Stomach (tissue), 9 donors: ENCODE measurements around the gene ALKBH8. TPM values are rescaled to one million over a fixed set of nuclear protein-coding genes. Genes with fewer than 3 reads are reported as not detected.
"Not testable (repeated sequence)": the region's sequence is repeated elsewhere in the genome, so short reads cannot be mapped to it uniquely, and the experiment has no call there.

Source experiments
- DNase-seq, 2 donors: peaks; one replicate each; pipeline versions ENCODE4 v3.0.0 to v3.0.0-alpha.2; 2013 to 2019
- H3K27ac ChIP-seq, 5 donors: fragments of 200-600 bp in 4 of 5; sonication (generic) in 4 of 5; one replicate each; pipeline ENCODE4 v1.5.1; 2013 to 2019; ENCODE audit warnings: mild to moderate bottlenecking in 1 of 5, moderate library complexity in 1 of 5
- H3K27me3 ChIP-seq, 3 donors: fragments of 200-600 bp; sonication (generic); one replicate each; pipeline ENCODE4 v1.5.1; 2017 to 2019; ENCODE audit warnings: mixed run types in 1 of 3
- H3K36me3 ChIP-seq, 4 donors: fragments of 200-600 bp; sonication (generic); 1 replicate in 3 of 4; 2 replicates in 1 of 4; pipeline ENCODE4 v1.5.1; 2016 to 2019
- H3K4me1 ChIP-seq, 4 donors: fragments of 200-600 bp; sonication (generic); one replicate each; pipeline ENCODE4 v1.5.1; 2016 to 2019
- H3K4me3 ChIP-seq, 4 donors: fragments of 200-600 bp; sonication (generic) in 3 of 4; one replicate each; pipeline ENCODE4 v1.5.1; 2016 to 2019; ENCODE audit warnings: mild to moderate bottlenecking in 1 of 4
- H3K9me3 ChIP-seq, 4 donors: fragments of 200-600 bp; sonication (generic); one replicate each; pipeline ENCODE4 v1.5.1; 2016 to 2019
- CTCF ChIP-seq, 7 experiments: fragments of 450-650 bp in 4 of 7; fragments of 200-600 bp in 3 of 7; sonication (generic) in 3 of 7; IDR thresholded peaks; one replicate each; pipeline ENCODE4 v1.5.1; 2016 to 2019; ENCODE audit warnings: antibody characterized with exemption in 7 of 7, control low read depth in 2 of 7, mild to moderate bottlenecking in 1 of 7
- EP300 ChIP-seq: sonication (generic); formaldehyde crosslinking; IDR thresholded peaks from one replicate; pipeline ENCODE4 v1.6.1; 2017; ENCODE audit warnings: antibody characterized with exemption
- POLR2A ChIP-seq, 4 donors: fragments of 450-650 bp; IDR thresholded peaks; one replicate each; pipeline ENCODE4 v1.6.1; 2016; ENCODE audit warnings: antibody characterized with exemption in 4 of 4, control low read depth in 2 of 4, mild to moderate bottlenecking in 1 of 4, moderate library complexity in 1 of 4
- POLR2AphosphoS5 ChIP-seq, 3 donors: sonication (generic); formaldehyde crosslinking; IDR thresholded peaks; one replicate each; pipeline ENCODE4 v1.6.1; 2016; ENCODE audit warnings: antibody characterized with exemption in 3 of 3
- WGBS, 5 donors: extraction: QIAGEN DNeasy Blood & Tissue Kit in 3 of 5; methylation state at CpG; one replicate each; pipeline versions ENCODE4 v1.1.5 to v1.1.7; 2013 to 2018; 5-methylcytosine and 5-hydroxymethylcytosine counted together
- intact Hi-C: fragments of 100-400 bp; cut with DNase I; formaldehyde crosslinking; loops from one replicate; pipeline ENCODE4 v1.15.1; 2023; ENCODE audit warnings: low total_unique reads
- polyA plus RNA-seq, 3 donors: library from polyadenylated mRNA; stranded (reverse); fragments of 200-250 nt; gene quantifications; one replicate each; pipeline ENCODE4 v1.2.3, GENCODE V29; 2013
- total RNA-seq, 5 donors: library from RNA; depleted of rRNA; stranded (reverse); fragments of >200 nt; gene quantifications; one replicate each; pipeline versions ENCODE4 v1.1.0 to v1.2.3, GENCODE V29; 2014 to 2016
- donor health status: healthy with polysubstance abuse.
- donor health status: Bipolar disorder and iron deficiency.
- donor health status: healthy.

The ALKBH8 gene
- total and polyA plus RNA-seq, 8 donors, result 0.87 to 28.0 (median 4.1) TPM

DNA sequence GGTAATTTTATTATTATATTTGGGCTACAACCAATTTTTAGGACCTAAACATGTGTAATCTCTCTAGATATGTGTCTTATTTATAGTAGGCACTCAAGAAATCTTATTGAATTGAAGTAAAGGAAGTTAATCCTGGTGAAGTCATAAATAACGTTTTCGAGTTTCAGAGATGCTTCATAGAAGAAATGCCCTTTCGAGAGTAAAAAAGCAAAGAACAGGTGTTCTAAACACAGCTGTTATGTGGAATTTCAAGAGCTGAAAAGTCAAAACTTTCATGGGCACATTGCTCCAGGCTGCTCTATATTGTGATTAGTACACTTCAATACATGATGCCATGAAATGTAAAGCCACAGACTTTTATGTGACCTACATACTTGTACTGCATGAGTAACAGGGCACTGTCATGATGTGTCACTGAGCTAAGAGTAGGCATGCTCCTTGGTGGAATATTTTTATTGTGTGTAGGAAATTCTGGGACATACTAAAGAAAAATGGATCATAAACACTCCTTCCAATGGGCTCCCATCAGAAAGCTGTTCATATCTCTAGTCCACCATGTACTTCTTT lies 18.2 kb upstream of the ALKBH8 start:
- no peak overlapping the region for H3K27ac ChIP-seq
- 71 to 85% (median 78%) methylated on average over 3 of the region's 3 CpGs for WGBS, 5 donors
- H3K4me3 ChIP-seq, result no peak overlapping the region
- TF ChIP-seq POLR2A (IDR thresholded peaks at IDR 0.05) (no peak), EP300 (no peak), CTCF (IDR thresholded peaks at IDR 0.05) (no peak), POLR2AphosphoS5 (IDR thresholded peaks at IDR 0.05) (no peak)
- H3K9me3 ChIP-seq, result no peaks in the 10 kb centered on the region
- no peak for DNase-seq
- H3K36me3 ChIP-seq, result no peaks in the 10 kb centered on the region
- no peaks in the 10 kb centered on the region for H3K4me1 ChIP-seq
- intact Hi-C loops, result no loop called here
- H3K27me3 ChIP-seq, result peaks cover 0 to 29% (median 14%) of the 10 kb centered on the region in 3 donors

DNA sequence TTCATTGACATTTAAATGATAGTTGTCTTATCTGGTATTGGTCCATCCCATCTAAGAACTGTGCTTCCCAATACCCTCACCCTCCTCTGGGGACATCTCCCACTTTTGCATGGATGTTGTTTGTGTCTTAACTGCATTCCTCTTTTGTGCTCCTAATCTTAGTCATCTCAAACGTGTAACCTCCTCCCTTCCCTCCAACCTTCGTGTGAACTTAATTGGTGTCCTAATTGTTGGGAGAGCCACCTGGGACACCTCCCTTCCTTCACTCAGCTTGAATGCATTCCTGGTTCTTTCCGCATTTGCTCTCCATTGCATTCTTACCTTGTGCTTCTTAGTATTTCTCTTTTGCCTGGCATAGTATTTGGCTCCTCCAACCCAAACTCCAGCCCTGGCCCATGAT lies 15.6 kb upstream of the ALKBH8 start:
- intact Hi-C loops, result no loop called here
- no peak overlapping the region for H3K4me3 ChIP-seq
- no peaks in the 10 kb centered on the region for H3K4me1 ChIP-seq
- WGBS, 5 donors, result 39 to 47% (median 41%) methylated on average over 3 of the region's 3 CpGs
- H3K27me3 ChIP-seq, result peaks cover 0 to 5% (median 2%) of the 10 kb centered on the region in 3 donors
- TF ChIP-seq POLR2A (IDR thresholded peaks at IDR 0.05) (no peak), EP300 (no peak), CTCF (IDR thresholded peaks at IDR 0.05) (no peak), POLR2AphosphoS5 (IDR thresholded peaks at IDR 0.05) (no peak)
- H3K9me3 ChIP-seq, result no peaks in the 10 kb centered on the region
- no peak for DNase-seq
- no peaks in the 10 kb centered on the region for H3K36me3 ChIP-seq
- no peak overlapping the region for H3K27ac ChIP-seq

GRCh38 chr11:107579169-107579568 lies 13.6 kb upstream of the ALKBH8 start:
- DNase-seq, intact Hi-C loops, H3K4me1 ChIP-seq, H3K36me3 ChIP-seq, H3K4me3 ChIP-seq, H3K27ac ChIP-seq, H3K9me3 ChIP-seq, H3K27me3 ChIP-seq: not testable (repeated sequence)
- 88 to 99% (median 97%) methylated on average over 2 of the region's 2 CpGs for WGBS, 5 donors

DNA sequence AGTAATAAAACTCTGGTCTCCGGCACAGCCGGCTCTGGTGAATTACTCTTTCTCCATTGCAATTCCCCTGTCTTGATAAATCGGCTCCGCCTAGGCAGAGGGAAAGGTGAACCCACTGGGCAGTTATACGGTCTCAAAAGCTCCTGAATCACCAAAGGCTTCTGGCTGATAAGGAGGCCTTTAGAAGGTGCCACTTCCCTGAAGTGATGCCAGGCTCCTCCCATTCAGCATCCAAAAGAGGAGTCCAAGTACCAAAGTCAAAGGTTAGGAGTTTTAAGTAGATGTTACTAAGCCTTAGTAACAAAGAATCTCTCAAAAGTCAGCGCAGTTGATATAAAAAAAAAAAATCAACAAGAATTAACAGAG lies 11.8 kb upstream of the ALKBH8 start:
- DNase-seq, result no peak
- TF ChIP-seq EP300, result no peak
- no peak for TF ChIP-seq POLR2A (IDR thresholded peaks at IDR 0.05)
- Histone ChIP-seq H3K27me3 (peaks cover 0 to 8% (median 0%) of the 10 kb centered on the region in 3 donors), H3K9me3 (no peaks in the 10 kb centered on the region), H3K36me3 (no peaks in the 10 kb centered on the region), H3K4me3 (no peak overlapping the region), H3K4me1 (no peaks in the 10 kb centered on the region), H3K27ac (no peak overlapping the region)
- intact Hi-C loops, result no loop called here
- WGBS, 5 donors, result 36 to 64% (median 43%) methylated on average over 6 of the region's 6 CpGs

- H3K27ac ChIP-seq, H3K27me3 ChIP-seq, H3K4me1 ChIP-seq, H3K9me3 ChIP-seq, H3K4me3 ChIP-seq, intact Hi-C loops, H3K36me3 ChIP-seq: not testable (repeated sequence)
- peak; percentile 58 to 63 for DNase-seq
- WGBS, 5 donors, result 11 to 25% (median 16%) methylated on average over 2 of the region's 2 CpGs
- TF ChIP-seq CTCF (IDR thresholded peaks at IDR 0.05), result peak in 5 of 7 experiments; percentile 37 to 56 (median 48)
Measured at GRCh38 chr11:107576497-107577345, 11.2 kb upstream of the ALKBH8 start.
